H1 (cell line): ENCODE measurements around the gene SATB2. TPM values are rescaled to one million over a fixed set of nuclear protein-coding genes. Genes with fewer than 3 reads are reported as not detected.
A peak's percentile ranks its signal among the peaks of the same experiment; 100 is the strongest.

Experiments used
- CTCF ChIA-PET: fragments of 300-600 bp; sonication (Branson Sonifier 250); formaldehyde crosslinking; loops from one replicate; lab custom pipeline; 2021; ENCODE audit not compliant: partially characterized antibody; lab: Charles Lee
- POLR2A ChIA-PET: fragments of 300-600 bp; sonication (Branson Sonifier 250); formaldehyde crosslinking; loops from one replicate; lab custom pipeline; 2021; ENCODE audit warnings: inconsistent platforms; ENCODE audit not compliant: partially characterized antibody; lab: Charles Lee
- DNase-seq, 2 experiments: peaks; one replicate each; pipeline versions ENCODE4 v3.0.0 to v3.0.0-alpha.2; 2010 to 2022; ENCODE audit warnings: low spot score in 2 of 2, low read depth in 1 of 2, mixed read lengths in 1 of 2
- FAIRE-seq: peaks from 2 replicates; lab custom pipeline; 2011; peaks lifted over from hg19 to GRCh38; lab: Jason Lieb, UNC
- H2AFZ ChIP-seq: 2 replicates; pipeline ENCODE4 v1.8.1; 2012; ENCODE audit warnings: low read length, inconsistent platforms
- H2AK5ac ChIP-seq: 2 replicates; pipeline ENCODE4 v1.6.1; 2013; ENCODE audit warnings: low read depth, low read length
- H2BK120ac ChIP-seq: replicated peaks from 2 replicates; pipeline ENCODE3; 2013; ENCODE audit warnings: low read depth, low read length, inconsistent platforms
- H2BK12ac ChIP-seq: 2 replicates; pipeline ENCODE4 v1.6.1; 2013; ENCODE audit warnings: low read depth, low read length
- H2BK15ac ChIP-seq: 2 replicates; pipeline ENCODE4 v1.6.1; 2013; ENCODE audit warnings: low read length
- H2BK20ac ChIP-seq: 2 replicates; pipeline ENCODE4 v1.6.1; 2013; ENCODE audit warnings: low read length
- H2BK5ac ChIP-seq: 2 replicates; pipeline ENCODE4 v1.6.1; 2013; ENCODE audit warnings: low read depth, low read length
- H3K14ac ChIP-seq: 2 replicates; pipeline ENCODE4 v1.6.1; 2013; ENCODE audit warnings: inconsistent platforms; ENCODE audit not compliant: insufficient read length
- H3K18ac ChIP-seq: 2 replicates; pipeline ENCODE4 v1.6.1; 2013; ENCODE audit warnings: low read length; ENCODE audit errors: extremely low read depth
- H3K23ac ChIP-seq: 2 replicates; pipeline ENCODE4 v1.6.1; 2013; ENCODE audit warnings: inconsistent platforms; ENCODE audit not compliant: insufficient read length
- H3K23me2 ChIP-seq: 2 replicates; pipeline ENCODE4 v1.6.1; 2013; ENCODE audit warnings: low read depth, low read length
- H3K27ac ChIP-seq: 2 replicates; pipeline ENCODE4 v1.6.1; 2011; ENCODE audit warnings: low read depth, low read length, inconsistent platforms
- H3K27me3 ChIP-seq, 4 experiments: replicated peaks in 1 of 4; 1 replicate in 1 of 4; 2 replicates in 3 of 4; pipeline versions ENCODE4 v1.6.1 to v1.8.1; 2011 to 2013; ENCODE audit warnings: low read length in 3 of 4, mild to moderate bottlenecking in 3 of 4, inconsistent platforms in 2 of 4, mixed read lengths in 2 of 4, moderate library complexity in 1 of 4; ENCODE audit not compliant: control insufficient read depth in 3 of 4, insufficient read depth in 3 of 4; ENCODE audit errors: extremely low read depth in 1 of 4
- H3K36me3 ChIP-seq, 4 experiments: 2 replicates each; pipeline versions ENCODE4 v1.6.1 to v1.8.1; 2011 to 2013; ENCODE audit warnings: mild to moderate bottlenecking in 4 of 4, low read length in 3 of 4, moderate library complexity in 2 of 4, control low read depth in 1 of 4, inconsistent platforms in 1 of 4; ENCODE audit not compliant: insufficient read depth in 4 of 4, control insufficient read depth in 2 of 4
- H3K4ac ChIP-seq: replicated peaks from 2 replicates; pipeline ENCODE3; 2013; ENCODE audit warnings: low read length, low read depth, mixed read lengths, inconsistent platforms; ENCODE audit not compliant: insufficient read length
- H3K4me1 ChIP-seq, 4 experiments: replicated peaks in 1 of 4; 1 replicate in 1 of 4; 2 replicates in 3 of 4; pipeline versions ENCODE4 v1.6.1 to v1.8.1; 2011 to 2013; ENCODE audit warnings: low read length in 3 of 4, inconsistent platforms in 2 of 4, mixed read lengths in 1 of 4; ENCODE audit not compliant: insufficient read depth in 4 of 4, control insufficient read depth in 3 of 4
- H3K4me2 ChIP-seq, 2 experiments: 2 replicates each; pipeline versions ENCODE4 v1.6.1 to v1.8.1; 2011 to 2013; ENCODE audit warnings: low read depth in 2 of 2, low read length in 2 of 2, control low read depth in 1 of 2, inconsistent platforms in 1 of 2, mild to moderate bottlenecking in 1 of 2; ENCODE audit not compliant: insufficient read depth in 1 of 2
- H3K4me3 ChIP-seq, 4 experiments: fragments of 200-600, 300-600 bp in 1 of 4; sonication (generic), shearing (Covaris generic), sonication (Bioruptor Twin) in 1 of 4; 2 replicates each; pipeline versions ENCODE4 v1.5.1 to v1.8.1; 2011 to 2016; ENCODE audit warnings: low read length in 4 of 4, low read depth in 3 of 4, control low read depth in 2 of 4, inconsistent platforms in 2 of 4, mild to moderate bottlenecking in 2 of 4, mixed read lengths in 1 of 4, moderate library complexity in 1 of 4; ENCODE audit not compliant: insufficient read depth in 2 of 4; ENCODE audit errors: extremely low read depth in 1 of 4
- H3K56ac ChIP-seq: replicated peaks from 2 replicates; pipeline ENCODE3; 2013; ENCODE audit warnings: low read depth, mild to moderate bottlenecking, mixed read lengths, low read length, inconsistent platforms; ENCODE audit not compliant: insufficient read length
- H3K79me1 ChIP-seq: 2 replicates; pipeline ENCODE4 v1.6.1; 2013; ENCODE audit warnings: low read depth, low read length, control low read depth
- H3K79me2 ChIP-seq, 2 experiments: 2 replicates each; pipeline versions ENCODE4 v1.6.1 to v1.8.1; 2012 to 2013; ENCODE audit warnings: low read length in 2 of 2, mild to moderate bottlenecking in 2 of 2, inconsistent platforms in 1 of 2; ENCODE audit not compliant: insufficient read depth in 2 of 2, control insufficient read depth in 1 of 2
- H3K9ac ChIP-seq, 4 experiments: replicated peaks in 1 of 4; 1 replicate in 1 of 4; 2 replicates in 3 of 4; pipeline versions ENCODE4 v1.6.1 to v1.8.1; 2011 to 2013; ENCODE audit warnings: low read depth in 3 of 4, low read length in 3 of 4, control low read depth in 2 of 4, mild to moderate bottlenecking in 2 of 4, moderate library complexity in 2 of 4, inconsistent platforms in 1 of 4; ENCODE audit errors: extremely low read depth in 1 of 4
- H3K9me3 ChIP-seq, 2 experiments: 2 replicates each; pipeline versions ENCODE4 v1.6.1 to v1.8.1; 2012 to 2013; ENCODE audit warnings: mild to moderate bottlenecking in 2 of 2, moderate library complexity in 2 of 2, control low read depth in 1 of 2, inconsistent platforms in 1 of 2, low read depth in 1 of 2, low read length in 1 of 2, mixed read lengths in 1 of 2; ENCODE audit not compliant: insufficient read depth in 2 of 2
- H4K20me1 ChIP-seq, 2 experiments: replicated peaks in 1 of 2; 2 replicates each; pipeline versions ENCODE3 to v1.8.1; 2011 to 2013; ENCODE audit warnings: inconsistent platforms in 2 of 2, low read length in 2 of 2, mild to moderate bottlenecking in 1 of 2; ENCODE audit not compliant: insufficient read depth in 2 of 2, control insufficient read depth in 1 of 2
- H4K5ac ChIP-seq: 2 replicates; pipeline ENCODE4 v1.6.1; 2013; ENCODE audit warnings: low read length, low read depth, mixed read lengths, inconsistent platforms; ENCODE audit not compliant: insufficient read length
- H4K8ac ChIP-seq: 2 replicates; pipeline ENCODE4 v1.8.0; 2013; ENCODE audit warnings: mild to moderate bottlenecking, moderate library complexity, low read length, inconsistent platforms; ENCODE audit not compliant: insufficient read depth; ENCODE audit errors: extremely low read depth
- H4K91ac ChIP-seq: replicated peaks from 2 replicates; pipeline ENCODE3; 2013; ENCODE audit warnings: low read length, mixed read lengths, inconsistent platforms; ENCODE audit not compliant: insufficient read length
- ASH2L ChIP-seq: fragments of 200-600, 300-600 bp; sonication (generic); IDR thresholded peaks from one replicate; pipeline ENCODE4 v1.7.1; 2017; ENCODE audit warnings: low read length
- JUN ChIP-seq: IDR thresholded peaks from 2 replicates; pipeline ENCODE4 v1.6.1; 2011; ENCODE audit warnings: low read depth, mild to moderate bottlenecking, improper control_type of control experiment, low read length
- RBBP5 ChIP-seq: IDR thresholded peaks from 2 replicates; pipeline ENCODE4 v1.7.1; 2012; ENCODE audit warnings: low read depth, mild to moderate bottlenecking, inconsistent platforms, low read length, moderate library complexity, borderline replicate concordance
- WGBS, 2 experiments: shearing (Covaris generic) in 1 of 2; methylation state at CpG; one replicate each; pipeline versions ENCODE4 v1.1.6 to v1.1.7; 2013 to 2015; ENCODE audit warnings: low lambda C conversion rate in 2 of 2, mixed read lengths in 2 of 2, inconsistent platforms in 1 of 2, low coverage in 1 of 2, missing lambda C conversion rate in 1 of 2; ENCODE audit not compliant: insufficient replicate concordance in 2 of 2, insufficient coverage in 1 of 2, insufficient read length in 1 of 2; ENCODE audit errors: extremely low coverage in 1 of 2, missing lambda C conversion rate in 1 of 2; 5-methylcytosine and 5-hydroxymethylcytosine counted together
- polyA plus RNA-seq, 7 experiments: library from polyadenylated mRNA; depleted of rRNA in 3 of 7; stranded (reverse) in 5 of 7; unstranded in 2 of 7; fragments of >200 nt in 5 of 7; fragments of 200-250 nt in 2 of 7; gene quantifications; 1 replicate in 5 of 7; 2 replicates in 1 of 7; 4 replicates in 1 of 7; pipeline versions ENCODE4 v1.2.1 to v1.2.3, GENCODE V29; 2011 to 2013; ENCODE audit warnings: missing spikeins in 2 of 7, mixed read lengths in 2 of 7
- total RNA-seq: library from RNA; stranded (reverse); fragmentation: NEBNext Ultra II Directional; extraction: Animal tissue kit (Norgen Biotek cat#: 25700); gene quantifications from 2 replicates; pipeline ENCODE4 v1.2.1, GENCODE V29; 2021

Gene SATB2
- total and polyA plus RNA-seq, 2 of the 8 experiments (the other 6 are each of a cell fraction or from before 2014, with no cell fraction given): 1.3 to 5.7 TPM

DNA sequence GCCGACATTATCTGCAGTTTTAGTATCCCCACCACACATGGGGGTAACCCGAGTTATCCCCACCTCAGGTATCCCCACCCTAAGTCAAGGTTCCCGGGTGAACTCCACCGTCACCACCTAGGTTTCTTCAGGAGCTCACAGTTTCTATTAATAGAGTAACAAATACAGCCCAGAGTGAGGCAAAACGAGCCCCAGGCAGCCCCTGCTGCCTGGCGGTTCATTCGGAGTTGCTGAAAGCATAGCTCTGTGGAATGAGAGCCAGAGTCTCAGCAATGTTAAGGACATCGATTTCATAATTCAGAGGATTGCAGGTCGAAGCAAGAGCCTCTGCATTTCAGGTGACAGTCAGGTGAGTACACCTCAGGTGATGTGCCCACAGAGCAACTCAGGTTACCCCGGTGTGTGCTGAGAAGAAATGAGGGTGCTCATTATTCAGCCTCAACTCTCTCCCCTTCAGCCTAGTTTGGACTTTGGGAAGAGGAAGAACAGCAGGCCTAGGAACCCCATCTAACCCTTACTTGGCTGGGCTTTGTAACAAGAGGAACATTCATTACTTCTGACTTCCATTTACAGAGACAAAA lies 10.7 kb downstream of the SATB2 start:
- Histone ChIP-seq H2BK5ac (no peak overlapping the region), H2BK12ac (no peak overlapping the region), H3K14ac (no peak overlapping the region), H3K23me2 (no peaks in the 10 kb centered on the region), H3K36me3 (no peaks in the 10 kb centered on the region), H2BK20ac (no peak overlapping the region), H3K4me2 (no peak overlapping the region; a peak in 1 of 4 replicates), H2BK15ac (no peak overlapping the region), H3K18ac (no peak overlapping the region), H3K56ac (no peak overlapping the region), H3K9ac (no peak overlapping the region), H2BK120ac (no peak overlapping the region), H3K79me2 (no peaks in the 10 kb centered on the region), H3K27me3 (no peaks in the 10 kb centered on the region), H3K79me1 (no peaks in the 10 kb centered on the region), H3K27ac (no peak overlapping the region), H4K5ac (no peak overlapping the region), H4K8ac (peak overlapping the region; percentile 3; the same call in 1 of the 2 replicates), H3K4ac (no peak overlapping the region), H3K4me1 (peaks cover 3 to 5% (median 4%) of the 10 kb centered on the region in 4 experiments; a peak in 4 of 7 replicates), H3K4me3 (no peak overlapping the region), H4K20me1 (no peaks in the 10 kb centered on the region), H3K23ac (no peak overlapping the region), H2AFZ (0 out of 2 replicates have a peak overlapping the region, but pooled peaks have one; percentile 60), H3K9me3 (no peaks in the 10 kb centered on the region), H4K91ac (no peak overlapping the region), H2AK5ac (no peak overlapping the region)
- FAIRE-seq: no peak
- 76% methylated on average over 10 of the region's 10 CpGs; no CpG with 5 or more reads in 1 of the 2 experiments for WGBS, 2 experiments
- ChIA-PET POLR2A (no interaction called here), CTCF (interaction anchor here (0.7 to 1.2 kb wide), 3 partner anchors 11 to 137 kb away, joined by 3 to 4 read pairs (median 3); no protein-coding TSS in a partner anchor)
- DNase-seq: no peak
- TF ChIP-seq RBBP5 (no peak), ASH2L (no peak), JUN (no peak)
